Subcutaneous preadipocyte (primary cell): ENCODE measurements around the gene IL9. TPM values are rescaled to one million over a fixed set of nuclear protein-coding genes. Genes with fewer than 3 reads are reported as not detected.

ENCODE experiments used
- total RNA-seq: library from RNA; depleted of rRNA; stranded (reverse); fragments of >200 nt; gene quantifications from 2 replicates; pipeline ENCODE4 v1.2.3, GENCODE V29; 2012

Gene IL9
- not detected in 2 replicates for total RNA-seq

DNA sequence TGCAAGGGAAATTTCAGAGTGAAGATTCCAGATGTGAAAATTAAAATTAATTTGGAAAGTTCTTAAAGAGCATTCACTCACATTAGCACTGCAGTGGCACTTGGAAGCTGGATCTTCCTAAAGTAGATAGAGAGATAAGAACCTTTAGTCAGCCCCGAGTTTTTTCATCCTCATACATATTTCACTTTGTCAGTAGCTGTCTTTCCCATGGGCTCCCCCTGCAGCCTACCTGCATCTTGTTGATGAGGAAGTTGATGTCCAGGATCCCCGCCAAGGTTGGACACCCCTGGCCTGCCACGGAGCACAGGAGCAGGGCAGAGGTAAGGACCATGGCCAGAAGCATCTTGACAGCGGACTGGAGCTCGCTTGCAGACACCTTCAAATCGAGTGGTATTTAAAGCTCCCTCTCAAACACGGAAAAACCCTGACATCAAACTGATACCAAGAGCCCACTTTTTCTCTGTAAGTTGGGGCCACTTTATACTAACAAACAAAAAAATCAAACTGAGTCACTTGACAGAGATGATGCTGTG lies at the start of gene IL9:
Gene IL9, minus strand, starts transcription at position 368 of the 533 bp plus-strand sequence. Its CDS starts 25 bp downstream, at position 343.

Other genes starting within 250 kb of the IL9 start
- not detected in 2 replicates for gene SLC25A48, start 61.2 kb downstream of the IL9 start, total RNA-seq
- not detected in 2 replicates for gene LECT2, start 59.1 kb upstream of the IL9 start, total RNA-seq
- 386 and 430 TPM in 2 replicates for gene TGFBI, start 133.1 kb upstream of the IL9 start, total RNA-seq
- gene SMAD5, start 237.0 kb upstream of the IL9 start, total RNA-seq = 55.5 and 66.1 TPM in 2 replicates